Activated CD8-positive, alpha-beta memory T cell treated with anti-CD3 and anti-CD28 coated beads, Interleukin-2, amount 50 U/mL, for 1 hour (primary cell): Measurements from ENCODE around the gene FOXJ3.
"Not testable (repeated sequence)": the region's sequence is repeated elsewhere in the genome, so short reads cannot be mapped to it uniquely, and the experiment has no call there.

Source experiments
- DNase-seq: peaks from one replicate; pipeline ENCODE4 v3.0.0-alpha.2; 2020; ENCODE audit errors: extremely low read depth

Gene FOXJ3

DNA sequence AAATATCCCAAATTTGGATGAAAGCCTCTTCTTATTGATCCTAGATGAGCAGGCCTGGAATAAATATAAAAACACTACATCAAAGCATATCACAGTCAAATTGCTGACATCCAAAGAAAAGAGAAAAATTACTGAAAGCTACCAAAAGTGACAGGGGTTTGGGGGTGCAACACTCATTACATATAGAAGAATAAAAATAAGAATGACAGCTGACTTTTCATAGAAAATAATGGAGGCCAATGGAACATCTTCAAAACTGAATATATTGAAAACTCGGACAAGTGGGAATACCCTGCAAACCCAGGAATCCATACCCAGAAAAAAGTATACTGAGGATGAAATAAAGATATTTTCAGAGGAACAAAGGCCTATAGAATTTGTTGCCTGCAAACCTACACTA lies 84.0 kb downstream of the FOXJ3 start:
- no peak for DNase-seq

DNA sequence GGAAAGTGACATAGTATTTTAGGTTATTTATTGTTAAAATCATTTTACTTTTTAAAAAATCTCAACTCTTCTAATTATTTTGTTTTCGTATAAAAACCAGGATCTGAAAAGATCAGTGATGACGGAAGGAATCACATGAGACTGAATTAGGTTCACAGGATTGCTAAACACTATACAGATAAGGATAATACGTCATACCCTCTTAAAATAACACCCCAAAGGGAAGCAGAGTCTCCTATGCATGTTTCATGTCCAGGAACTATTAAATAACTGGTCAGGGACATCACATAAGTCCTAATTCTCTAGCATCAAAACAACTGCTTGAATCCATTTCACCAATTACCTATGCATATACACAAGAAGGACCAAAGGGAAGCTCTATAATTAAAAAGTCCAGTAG lies 84.9 kb downstream of the FOXJ3 start:
- DNase-seq: no peak

DNA sequence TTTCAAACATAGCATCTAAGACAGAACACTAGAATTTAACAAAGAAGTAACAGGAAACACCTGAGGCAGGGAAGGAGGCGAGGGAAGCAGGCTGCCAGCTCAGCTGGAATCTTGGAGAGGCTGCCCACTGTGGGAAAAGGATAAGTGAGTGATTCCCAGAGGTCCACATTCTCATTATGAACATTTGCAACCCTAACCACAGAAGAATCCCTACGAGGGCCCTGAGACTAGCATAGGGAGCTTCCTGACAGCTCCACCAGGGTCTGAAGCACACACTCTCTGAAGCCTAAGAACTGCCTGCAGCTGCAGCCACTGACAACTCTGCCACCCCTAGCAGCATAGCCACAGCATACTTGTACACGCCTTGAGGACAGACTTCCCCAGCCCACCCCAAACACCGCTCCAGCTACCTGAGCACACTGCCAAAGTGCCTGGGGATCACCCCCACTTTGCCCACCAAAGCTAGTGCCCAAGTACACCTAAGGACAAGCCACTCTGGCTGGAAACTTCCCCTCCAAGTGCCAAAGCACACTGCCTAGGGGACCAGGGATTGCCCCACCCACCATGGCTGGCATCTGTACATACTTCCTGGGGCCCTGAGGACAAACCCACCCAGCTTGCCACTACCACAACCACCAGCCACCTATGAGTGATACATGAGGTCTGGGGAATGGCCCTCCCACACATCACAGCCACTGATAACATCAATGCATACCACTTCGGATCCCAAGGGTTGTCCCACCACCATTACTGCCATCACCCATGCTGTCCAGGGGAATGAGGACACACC lies 93.9 kb downstream of the FOXJ3 start:
- no peak for DNase-seq

DNA sequence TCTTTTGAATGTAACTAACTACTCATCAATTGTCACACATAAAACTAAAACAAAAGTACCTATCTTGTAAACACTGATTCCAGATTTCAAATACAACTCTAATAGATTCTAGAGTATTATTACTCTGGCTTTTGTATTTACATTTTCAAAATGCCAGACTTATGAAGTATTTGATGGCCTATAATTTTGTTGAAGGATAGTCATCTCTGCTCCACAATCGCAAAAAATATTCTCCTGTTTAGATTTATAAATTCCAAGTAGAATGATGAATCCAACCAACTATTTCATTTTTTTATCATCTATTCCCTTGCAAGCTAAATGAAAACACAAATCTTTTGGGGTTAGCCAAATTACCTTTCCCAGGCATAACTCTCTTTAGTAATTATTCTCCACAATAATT lies 95.5 kb downstream of the FOXJ3 start:
- no peak for DNase-seq

DNA sequence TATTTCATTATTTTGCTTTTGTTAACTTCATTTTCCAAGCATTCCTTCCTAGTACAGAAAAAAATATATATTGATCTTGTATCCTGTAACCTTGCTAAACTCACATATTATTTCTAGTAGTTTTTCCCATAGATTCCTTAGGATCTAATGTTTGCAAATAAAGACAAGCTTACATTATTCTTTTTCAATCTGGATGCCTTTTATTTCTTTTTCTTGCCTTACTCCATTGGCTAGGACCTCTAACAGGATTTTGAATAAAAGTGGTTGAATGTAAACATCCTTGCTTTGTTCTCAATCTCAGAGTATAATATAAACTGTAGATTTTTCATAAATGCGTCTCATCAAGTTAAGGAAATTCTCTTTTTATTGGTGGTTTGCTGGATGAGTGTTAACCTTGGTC lies 96.0 kb downstream of the FOXJ3 start:
- no peak for DNase-seq

DNA sequence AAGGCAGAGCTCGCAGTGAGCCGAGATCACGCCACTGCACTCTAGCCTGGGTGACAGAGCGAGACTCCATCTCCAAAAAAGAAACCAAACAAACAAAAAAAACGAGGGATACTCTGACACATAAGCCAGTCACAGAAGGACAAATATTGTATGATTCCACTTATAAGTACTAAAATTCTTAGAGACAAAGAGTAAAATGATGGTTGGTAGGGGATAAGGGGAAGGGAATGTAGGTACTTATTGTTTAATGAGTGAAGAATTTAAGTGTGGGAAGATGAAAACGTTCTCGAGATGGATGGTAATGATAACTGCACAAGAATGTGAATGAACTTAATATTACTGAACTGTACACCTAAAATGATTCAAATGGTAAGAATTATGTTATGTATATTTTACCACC lies 103.8 kb downstream of the FOXJ3 start:
- no peak for DNase-seq

DNA sequence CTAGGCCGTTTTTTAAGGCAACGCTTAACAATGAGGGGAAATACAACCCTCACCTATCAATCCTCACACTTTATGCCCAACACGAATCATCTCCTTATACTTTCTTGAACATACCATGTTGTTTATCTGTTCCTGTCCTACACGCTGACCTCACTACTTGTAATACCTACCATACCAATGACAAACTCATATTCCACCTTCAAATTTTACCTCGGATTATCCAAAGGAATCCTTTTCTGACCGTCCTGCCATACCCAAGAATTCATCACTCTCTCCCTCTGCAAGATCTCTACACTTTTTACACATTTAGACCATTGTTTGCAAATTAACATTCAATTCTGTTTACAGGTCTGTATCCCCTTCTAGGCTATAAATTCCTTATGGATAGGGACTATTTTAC lies 106.1 kb downstream of the FOXJ3 start:
- DNase-seq: no peak

DNA sequence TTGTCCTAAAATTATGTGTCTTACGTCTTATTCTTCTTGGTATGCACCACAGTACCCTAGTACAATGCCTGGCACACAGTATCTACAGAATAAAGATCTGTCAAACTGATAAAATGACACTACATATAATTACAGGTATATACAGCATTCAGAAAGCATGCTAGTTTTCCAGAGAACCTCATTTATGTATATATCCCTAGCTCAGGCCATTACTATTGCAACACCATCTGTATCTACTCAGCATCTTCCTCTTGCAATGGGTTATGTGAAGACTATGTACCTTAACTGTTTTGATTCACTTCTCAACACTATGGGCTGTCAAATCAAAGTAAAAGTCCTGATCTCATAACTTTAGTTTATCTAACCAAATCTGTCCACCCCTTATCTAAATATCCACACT lies 112.0 kb downstream of the FOXJ3 start:
- DNase-seq: no peak

DNA sequence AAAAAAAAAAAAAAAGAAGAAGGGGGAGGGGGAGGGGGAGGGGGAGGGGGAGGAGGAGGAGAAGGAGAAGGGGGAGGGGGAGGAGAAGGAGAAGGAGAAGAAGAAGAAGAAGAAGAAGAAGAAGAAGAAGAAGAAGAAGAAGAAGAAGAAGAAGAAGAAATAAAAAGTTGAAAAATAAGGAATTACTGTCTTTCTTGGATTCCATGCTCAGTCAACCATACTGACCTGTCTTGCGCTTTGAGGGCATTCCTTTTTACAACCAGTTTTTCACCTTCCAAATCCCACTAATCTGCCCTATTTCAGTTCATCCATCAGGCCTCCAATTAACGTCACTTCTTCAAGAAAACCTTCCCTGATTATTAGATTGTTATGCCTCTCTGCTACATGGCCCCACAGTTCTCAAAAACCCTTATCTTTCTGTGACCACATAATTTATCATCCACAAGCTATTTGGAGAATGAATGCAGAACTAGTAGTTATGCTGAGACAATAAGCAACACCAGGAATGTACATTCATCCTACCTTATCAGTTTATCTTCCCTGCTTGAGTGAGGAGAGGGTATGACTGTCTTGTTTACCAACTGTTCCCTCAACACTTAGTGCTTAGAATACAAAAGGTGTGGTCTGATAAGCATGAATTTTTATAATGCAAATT lies 113.0 kb downstream of the FOXJ3 start:
- DNase-seq: no peak

DNA sequence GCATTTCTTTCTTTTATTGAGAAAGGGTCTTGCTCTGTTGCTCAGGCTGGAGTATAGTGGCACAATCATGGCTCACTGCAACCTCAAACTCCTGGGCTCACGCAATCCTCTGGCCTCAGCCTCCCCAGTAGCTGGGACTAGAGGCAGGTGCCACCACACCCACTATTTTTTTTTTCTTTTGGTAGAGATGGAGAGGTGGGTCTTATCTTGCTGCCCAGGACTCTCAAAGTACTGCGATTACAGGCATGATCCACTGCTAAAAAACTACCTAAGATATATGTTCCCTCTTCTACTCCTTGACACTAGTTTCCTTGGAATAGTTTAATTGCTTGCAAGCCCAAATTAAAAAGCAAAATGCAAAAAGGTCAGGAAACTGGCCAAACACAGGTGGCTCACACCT lies 113.6 kb downstream of the FOXJ3 start:
- no peak for DNase-seq

DNA sequence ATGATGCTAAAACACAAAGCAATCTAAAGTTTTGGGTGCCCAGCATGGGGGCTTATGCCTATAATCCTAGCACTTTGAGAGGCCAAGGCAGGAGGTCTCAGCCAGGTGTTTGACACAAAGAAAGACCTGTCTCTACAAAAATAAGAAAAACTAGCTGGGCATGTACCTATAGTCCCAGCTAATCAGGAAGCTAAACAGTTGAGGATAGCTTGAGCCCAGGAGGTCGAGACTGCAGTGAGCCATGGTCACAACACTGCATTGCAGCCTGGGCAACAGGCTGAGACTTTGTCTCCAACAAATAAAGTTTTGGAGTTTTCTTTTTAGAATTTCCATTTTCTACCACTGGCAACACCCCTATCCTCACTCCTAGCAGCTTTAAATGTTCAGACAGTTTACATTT lies 115.4 kb downstream of the FOXJ3 start:
- DNase-seq: no peak

DNA sequence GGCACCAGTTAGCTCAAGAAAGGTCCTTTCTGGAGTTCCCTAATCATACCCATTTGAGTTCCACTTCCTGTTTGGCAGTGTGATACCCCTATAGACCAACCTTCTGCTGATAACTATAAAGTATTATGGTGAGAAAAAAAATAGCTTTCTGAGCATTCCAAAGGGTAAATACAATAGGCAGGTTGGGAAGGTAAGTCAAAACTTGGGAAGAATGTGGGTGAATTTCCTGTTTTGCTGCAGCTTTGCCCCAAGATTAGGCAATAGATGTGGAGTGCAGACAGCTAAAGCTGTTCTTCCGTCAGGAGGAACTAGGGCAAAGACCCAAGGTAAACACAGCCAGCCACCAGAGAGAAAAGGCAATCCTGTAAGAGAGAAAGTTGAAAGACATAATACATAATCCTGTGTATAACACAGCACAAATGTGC lies 120.6 kb downstream of the FOXJ3 start:
- no peak for DNase-seq

DNA sequence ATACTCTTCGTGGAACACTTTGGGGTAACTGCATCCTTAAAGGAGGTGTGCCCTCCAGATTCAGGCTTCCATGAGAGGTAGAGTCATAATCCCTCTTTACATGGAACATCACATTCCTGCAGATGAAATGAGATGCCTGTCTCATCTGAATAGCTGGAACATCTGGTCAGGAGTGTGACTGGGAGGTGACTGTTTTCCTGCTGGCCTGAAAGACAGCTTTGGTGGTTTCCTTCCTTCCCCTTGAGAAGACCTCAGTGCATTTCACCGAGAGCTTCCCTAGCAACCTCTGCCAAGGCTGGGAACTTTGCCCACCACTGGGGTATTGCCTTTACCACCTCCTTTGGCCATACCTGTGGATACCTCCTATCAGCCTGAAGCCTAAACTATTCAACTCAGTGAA lies 123.8 kb downstream of the FOXJ3 start:
- no peak for DNase-seq

DNA sequence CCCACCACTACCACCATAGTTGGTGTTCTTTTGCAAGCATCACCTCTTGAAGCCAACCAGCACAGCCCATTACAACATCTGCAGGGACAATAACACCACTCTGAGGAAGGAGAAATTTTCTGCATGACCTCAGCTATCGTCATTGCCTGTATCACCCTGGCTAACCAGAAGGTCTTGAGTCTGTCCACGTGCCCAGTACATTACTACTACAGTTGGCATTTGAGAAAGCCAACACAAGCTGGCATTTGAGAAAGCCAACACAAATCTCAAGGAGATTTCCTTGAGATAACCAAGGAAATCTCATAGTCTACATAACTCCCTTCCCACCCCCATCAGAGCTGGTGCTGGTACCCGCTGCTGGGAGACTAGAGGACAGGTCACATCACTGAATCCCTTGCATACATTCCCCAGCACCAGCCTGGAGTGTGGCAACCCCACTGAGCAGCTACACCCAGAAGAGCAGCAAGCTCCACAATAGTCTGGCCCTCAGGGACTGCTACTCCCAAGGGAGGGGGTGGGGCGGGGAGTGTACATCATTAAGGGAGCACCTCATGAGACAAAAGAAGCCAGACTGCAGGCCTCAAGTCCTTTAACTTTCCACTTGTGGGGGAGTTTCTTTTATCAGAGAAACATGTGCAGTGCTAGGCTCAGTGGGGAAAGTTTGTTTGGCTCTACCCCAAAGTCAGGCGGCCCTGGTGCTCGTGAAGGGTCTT lies 124.5 kb downstream of the FOXJ3 start:
- no peak for DNase-seq

DNA sequence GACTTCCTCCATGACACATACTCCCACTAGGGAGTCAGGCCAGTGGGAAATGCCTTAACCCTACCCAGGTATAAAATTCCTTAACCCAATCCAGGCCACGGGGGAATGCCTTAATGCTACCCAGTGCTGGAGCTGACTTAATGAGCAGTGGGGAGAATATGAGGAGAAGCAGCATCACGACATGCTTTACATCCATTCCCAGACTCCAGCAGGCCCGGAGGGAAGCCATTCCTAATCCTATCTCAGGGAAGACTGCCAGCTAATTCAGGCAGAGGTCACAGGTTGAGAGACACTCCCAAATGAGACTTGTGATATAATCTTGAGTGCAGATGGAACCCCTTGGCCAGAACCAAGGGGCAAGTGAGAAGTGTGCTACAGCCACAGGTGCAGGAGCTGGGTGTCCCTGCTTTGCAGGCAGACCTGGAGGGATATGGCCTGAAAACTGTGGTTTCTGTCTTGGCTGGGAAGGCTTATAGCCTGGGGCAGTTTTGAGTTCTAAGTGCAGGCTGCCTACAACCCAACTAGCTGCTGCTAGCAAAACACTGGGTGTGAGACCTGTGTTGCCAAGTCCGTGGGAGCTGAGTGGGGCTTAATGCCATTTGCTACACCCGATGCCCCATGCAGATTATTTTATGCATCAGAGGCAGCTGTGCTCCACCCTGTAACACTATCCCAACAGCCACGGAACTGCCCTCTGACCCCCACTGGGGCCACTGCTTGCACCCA lies 125.3 kb downstream of the FOXJ3 start:
- DNase-seq: no peak

DNA sequence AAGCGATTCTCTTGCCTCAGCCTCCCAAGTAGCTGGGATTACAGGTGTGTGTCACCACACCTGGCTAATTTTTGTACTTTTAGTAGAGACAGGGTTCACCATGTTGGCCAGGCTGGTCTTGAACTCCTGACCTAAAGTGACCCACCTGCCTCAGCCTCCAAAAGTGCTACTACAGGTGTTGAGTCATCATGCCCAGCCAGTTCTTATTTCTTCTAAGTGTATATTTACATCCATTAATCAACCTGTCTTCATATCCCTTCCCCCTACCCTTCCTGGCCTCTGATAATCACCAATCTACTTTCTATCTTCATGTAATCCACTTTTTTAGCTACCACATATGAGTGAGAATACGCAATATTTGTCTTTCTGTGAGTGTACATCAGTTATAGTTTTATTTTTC lies 128.1 kb downstream of the FOXJ3 start:
- not testable (repeated sequence) for DNase-seq

DNA sequence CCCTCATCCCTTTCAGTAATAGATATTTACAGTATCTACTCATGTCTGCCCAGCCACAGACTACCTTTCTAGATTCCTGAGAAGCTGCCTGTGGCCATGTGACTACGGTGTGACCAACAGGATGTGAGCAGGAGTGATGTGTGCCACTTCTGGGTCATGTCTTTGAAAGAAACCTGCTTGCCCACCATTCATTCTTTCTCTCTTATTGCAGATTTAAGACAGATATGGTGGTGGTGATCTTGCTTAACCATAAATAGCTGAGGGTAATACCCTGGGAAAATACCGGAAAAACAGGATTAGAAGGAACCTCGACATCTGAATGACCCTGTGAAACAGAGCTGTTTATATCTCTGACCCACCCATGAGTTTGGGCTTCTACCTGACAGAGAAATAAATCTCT lies 128.9 kb downstream of the FOXJ3 start:
- DNase-seq: no peak

DNA sequence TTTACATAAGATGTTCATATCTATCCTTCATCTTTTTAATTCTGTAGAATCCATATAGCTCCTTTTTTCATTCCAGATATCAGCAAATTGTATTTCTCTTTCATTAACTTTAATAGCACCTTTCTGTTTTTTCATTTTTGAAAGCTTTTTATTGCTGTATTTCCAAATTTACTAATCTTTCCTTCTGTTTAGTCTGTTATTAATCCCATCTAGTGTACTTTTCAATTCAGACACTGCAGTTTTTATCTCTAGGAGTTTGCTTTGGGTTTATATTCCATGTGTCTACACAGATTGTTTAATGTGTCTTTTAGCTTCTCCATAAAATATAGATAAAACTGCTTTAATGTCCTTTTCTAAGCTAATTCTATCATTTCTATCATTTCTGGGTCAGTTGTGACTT lies 133.0 kb downstream of the FOXJ3 start:
- DNase-seq: no peak

DNA sequence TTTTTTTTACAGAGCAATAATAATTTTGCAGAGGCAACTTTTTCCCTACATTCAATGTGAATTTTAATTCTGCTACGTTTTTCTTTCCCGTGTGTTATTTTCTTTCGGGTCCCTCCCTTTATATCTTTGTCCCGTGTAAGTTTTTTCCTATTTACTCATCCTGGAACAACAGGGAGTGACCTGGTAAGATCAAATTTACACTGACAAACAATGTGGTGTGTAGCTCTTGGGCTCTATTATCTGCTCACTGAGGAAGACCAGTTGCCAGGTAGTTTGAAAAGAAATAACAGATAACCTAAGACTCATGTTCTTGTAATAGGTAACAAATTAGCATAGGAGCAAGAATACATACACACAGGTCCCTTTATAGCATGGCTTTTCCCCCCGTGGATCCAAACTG lies 136.8 kb downstream of the FOXJ3 start:
- no peak for DNase-seq

DNA sequence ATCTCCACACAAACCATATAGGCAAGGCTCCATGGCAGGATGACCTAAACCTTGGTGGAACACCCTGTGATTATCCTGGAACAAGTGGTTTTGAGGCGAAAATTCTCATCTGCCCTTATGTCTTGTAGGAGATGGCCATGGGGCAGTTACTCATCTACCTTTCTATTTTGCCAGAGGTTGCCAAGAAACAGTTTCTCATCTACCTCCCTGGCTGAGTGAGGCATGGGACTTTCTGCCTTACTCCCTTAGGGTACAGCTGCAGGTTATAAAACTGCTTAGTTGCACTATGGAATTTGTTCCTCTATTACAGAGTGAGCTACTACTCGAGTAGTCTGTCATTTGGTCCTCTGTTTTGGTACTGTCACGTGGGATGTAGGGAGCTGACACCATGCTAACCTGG lies 139.2 kb downstream of the FOXJ3 start:
- DNase-seq: no peak

DNA sequence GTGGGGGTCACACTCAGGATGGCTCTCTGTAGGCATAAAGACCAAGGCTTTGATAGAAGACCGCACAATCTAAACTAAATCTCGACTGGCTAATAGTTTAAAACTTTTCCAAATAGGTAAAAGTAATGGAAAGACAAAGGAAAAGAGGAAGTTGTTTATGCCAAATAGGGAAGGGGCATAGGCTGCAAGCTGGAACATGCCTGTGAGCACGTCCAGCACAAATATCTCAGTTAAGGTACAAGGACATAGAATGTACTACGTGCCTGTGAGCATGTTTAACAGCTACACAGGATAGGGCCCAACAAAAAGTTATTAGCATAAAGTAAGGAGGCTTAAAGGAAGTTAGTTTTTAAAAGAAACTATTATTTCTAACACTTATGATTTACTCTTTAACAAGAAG lies 142.9 kb downstream of the FOXJ3 start:
- DNase-seq: no peak

DNA sequence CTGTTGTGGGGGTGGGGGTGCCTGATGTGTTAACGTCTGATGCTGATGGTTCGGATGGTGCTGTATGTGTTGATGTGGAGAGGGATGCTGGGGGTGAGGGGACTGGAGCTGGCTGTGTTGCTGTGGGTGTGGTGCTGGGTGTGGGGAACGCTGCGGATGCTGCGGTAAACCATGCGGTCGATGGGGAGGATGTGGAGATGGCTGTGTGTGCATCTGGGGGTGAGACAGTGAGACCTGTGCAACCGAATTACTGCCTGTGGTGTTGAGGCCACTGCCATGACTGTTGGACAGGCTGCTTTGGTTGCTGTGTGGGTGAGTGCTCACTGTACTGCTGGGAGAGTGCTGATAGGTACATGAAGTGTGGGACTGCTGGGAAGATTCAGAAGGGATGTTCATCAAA lies 143.7 kb downstream of the FOXJ3 start:
- no peak for DNase-seq
